Smooth muscle cell (in vitro differentiated cells): ENCODE data around the gene C1QL2. TPM values are rescaled to one million over a fixed set of nuclear protein-coding genes. Genes with fewer than 3 reads are reported as not detected.

ENCODE experiments used
- DNase-seq: peaks from one replicate; lab custom pipeline; 2025; ENCODE audit not compliant: unreplicated experiment; lab: John Stamatoyannopoulos, UW
- H2AFZ ChIP-seq: fragments of 200-600 bp; sonication (generic); 2 replicates; pipeline ENCODE4 v1.6.0; 2016; ENCODE audit warnings: antibody characterized with exemption, low read depth, mild to moderate bottlenecking
- H3F3A ChIP-seq: fragments of 200-600 bp; sonication (generic); 2 replicates; pipeline ENCODE4 v1.6.0; 2017; ENCODE audit warnings: antibody characterized with exemption, low read depth
- H3K27ac ChIP-seq: fragments of 200-600 bp; sonication (generic); 2 replicates; pipeline ENCODE4 v1.5.1; 2016; ENCODE audit warnings: low read depth, mild to moderate bottlenecking
- H3K27me3 ChIP-seq: fragments of 200-600 bp; sonication (generic); 2 replicates; pipeline ENCODE4 v1.6.1; 2016; ENCODE audit warnings: low read depth, mild to moderate bottlenecking
- H3K36me3 ChIP-seq: fragments of 200-600 bp; sonication (generic); 2 replicates; pipeline ENCODE4 v1.5.1; 2016; ENCODE audit warnings: low read depth
- H3K4me1 ChIP-seq: fragments of 200-600 bp; sonication (generic); 2 replicates; pipeline ENCODE4 v1.5.1; 2016; ENCODE audit warnings: low read depth
- H3K4me2 ChIP-seq: fragments of 200-600 bp; sonication (generic); 2 replicates; pipeline ENCODE4 v1.6.0; 2016; ENCODE audit warnings: mild to moderate bottlenecking
- H3K4me3 ChIP-seq: fragments of 200-600 bp; sonication (generic); 2 replicates; pipeline ENCODE4 v1.5.1; 2016; ENCODE audit warnings: mild to moderate bottlenecking
- H3K79me2 ChIP-seq: fragments of 200-600 bp; sonication (generic); 2 replicates; pipeline ENCODE4 v1.6.0; 2016; ENCODE audit warnings: low read depth, mild to moderate bottlenecking
- H3K9ac ChIP-seq: fragments of 200-600 bp; sonication (generic); 2 replicates; pipeline ENCODE4 v1.6.0; 2016; ENCODE audit warnings: low read depth
- H3K9me3 ChIP-seq: fragments of 200-600 bp; sonication (generic); replicated peaks from 2 replicates; pipeline ENCODE4 v1.5.1; 2016; ENCODE audit warnings: low read depth
- H4K20me1 ChIP-seq: fragments of 200-600 bp; sonication (generic); 2 replicates; pipeline ENCODE4 v1.6.0; 2016; ENCODE audit warnings: low read depth
- CTCF ChIP-seq: fragments of 200-600 bp; sonication (generic); IDR thresholded peaks from 2 replicates; pipeline ENCODE4 v1.5.1; 2017; ENCODE audit warnings: borderline replicate concordance, mild to moderate bottlenecking, antibody characterized with exemption; ENCODE audit not compliant: insufficient read depth, poor library complexity, severe bottlenecking
- WGBS: methylation state at CpG from one replicate; pipeline ENCODE4 v1.1.7; 2016; ENCODE audit warnings: low lambda C conversion rate; 5-methylcytosine and 5-hydroxymethylcytosine counted together
- polyA plus RNA-seq: library from polyadenylated mRNA; unstranded; fragments of >200 nt; fragmentation: Nextera tagmentation; extraction: Ambion mirVana; gene quantifications from 2 replicates; pipeline ENCODE4 v1.2.1, GENCODE V29; 2016
- total RNA-seq: library from RNA; depleted of rRNA; stranded (reverse); fragments of >200 nt; gene quantifications from 2 replicates; pipeline ENCODE4 v1.2.3, GENCODE V29; 2014

Gene C1QL2
- total and polyA plus RNA-seq, 2 experiments from 2014 or later, result not detected

GRCh38 chr2:119119076-119119785, 39.3 kb downstream of the C1QL2 start:
- no peak for TF ChIP-seq CTCF
- 74% methylated on average over 8 of the region's 8 CpGs for WGBS
- DNase-seq, result no peak
- H3K4me3 ChIP-seq, result no peak overlapping the region
- H3K9me3 ChIP-seq, result no peaks in the 10 kb centered on the region
- H3K27ac ChIP-seq, result no peak overlapping the region
- peaks cover 28% of the 10 kb centered on the region for H3K27me3 ChIP-seq
- no peak overlapping the region for H3K9ac ChIP-seq
- H2AFZ ChIP-seq, result no peak overlapping the region
- H3K79me2 ChIP-seq, result no peaks in the 10 kb centered on the region
- H3K36me3 ChIP-seq, result no peaks in the 10 kb centered on the region
- no peaks in the 10 kb centered on the region for H3F3A ChIP-seq
- H4K20me1 ChIP-seq, result no peaks in the 10 kb centered on the region
- H3K4me2 ChIP-seq, result no peak overlapping the region
- H3K4me1 ChIP-seq, result no peaks in the 10 kb centered on the region

GRCh38 chr2:119117891-119118882, 40.4 kb downstream of the C1QL2 start:
- no peaks in the 10 kb centered on the region for H3K36me3 ChIP-seq
- WGBS, result 77% methylated on average over 9 of the region's 9 CpGs
- peaks cover 26% of the 10 kb centered on the region for H3K27me3 ChIP-seq
- no peak overlapping the region for H2AFZ ChIP-seq
- H3K4me3 ChIP-seq, result no peak overlapping the region
- no peak overlapping the region for H3K9ac ChIP-seq
- no peak overlapping the region for H3K27ac ChIP-seq
- H3K4me1 ChIP-seq, result no peaks in the 10 kb centered on the region
- H3K79me2 ChIP-seq, result no peaks in the 10 kb centered on the region
- no peak overlapping the region for H3K4me2 ChIP-seq
- no peaks in the 10 kb centered on the region for H4K20me1 ChIP-seq
- no peaks in the 10 kb centered on the region for H3F3A ChIP-seq
- no peaks in the 10 kb centered on the region for H3K9me3 ChIP-seq
- DNase-seq, result no peak
- no peak for TF ChIP-seq CTCF

- Histone ChIP-seq H3K79me2 (no peaks in the 10 kb centered on the region), H3K27ac (no peak overlapping the region), H2AFZ (no peak overlapping the region), H3K4me3 (no peak overlapping the region), H3K36me3 (no peaks in the 10 kb centered on the region), H4K20me1 (no peaks in the 10 kb centered on the region), H3K4me2 (no peak overlapping the region), H3K9ac (no peak overlapping the region), H3K9me3 (no peaks in the 10 kb centered on the region), H3F3A (no peaks in the 10 kb centered on the region), H3K4me1 (no peaks in the 10 kb centered on the region), H3K27me3 (peaks cover 32% of the 10 kb centered on the region)
- TF ChIP-seq CTCF, result no peak
- WGBS, result 83% methylated on average over 7 of the region's 7 CpGs
- no peak for DNase-seq
Measured at GRCh38 chr2:119117408-119117807, 41.1 kb downstream of the C1QL2 start.
